ENCODE data around the gene TSHZ2.

The TSHZ2 gene

DNA sequence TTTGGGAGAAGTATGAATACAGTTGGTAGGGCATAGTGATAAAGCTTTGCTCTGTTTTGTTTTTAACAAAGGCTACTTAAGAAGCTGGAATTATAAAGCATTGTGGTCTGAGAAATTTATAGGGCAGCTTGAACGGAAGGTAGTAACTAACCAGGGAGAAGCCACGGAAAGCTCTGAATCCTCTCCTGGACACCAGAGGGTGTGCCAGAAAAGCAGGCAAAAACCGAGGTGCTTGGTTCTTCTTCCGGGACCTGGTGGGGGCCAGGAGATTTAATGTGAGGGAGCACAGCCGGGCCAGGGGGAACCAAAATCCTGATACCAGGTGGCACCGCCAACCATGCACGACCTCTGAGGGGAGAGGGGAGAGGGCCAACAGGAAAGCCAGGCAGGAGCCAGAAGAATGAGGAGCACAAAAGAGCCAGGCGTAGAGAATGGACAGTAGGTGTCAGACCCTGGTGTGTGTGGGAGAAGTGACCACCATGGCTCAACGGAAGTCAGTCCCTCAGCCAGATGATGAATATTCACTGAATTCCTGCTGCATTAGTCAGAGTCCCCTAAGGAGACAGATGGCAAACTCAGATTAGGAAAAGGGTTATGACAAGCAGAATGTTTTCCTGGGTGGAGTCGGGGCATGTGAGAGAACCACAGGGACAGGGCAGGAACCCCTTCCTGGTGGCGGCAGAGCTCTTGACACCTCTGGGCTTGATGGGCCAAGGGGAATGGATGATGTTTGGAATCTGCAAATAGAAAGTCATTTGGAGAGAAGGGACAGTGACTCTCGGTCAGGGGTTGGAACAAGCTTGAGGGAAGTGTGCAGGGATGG, 359.2 kb downstream of the TSHZ2 start:
- H3K27ac ChIP-seq: no peak overlapping the region
- TF ChIP-seq CTCF (conservative IDR thresholded peaks at IDR 0.05): no peak
- no peak for TF ChIP-seq ZFX (IDR thresholded peaks at IDR 0.05)

- TF ChIP-seq ZFX (IDR thresholded peaks at IDR 0.05): no peak
- TF ChIP-seq CTCF (conservative IDR thresholded peaks at IDR 0.05): no peak
- no peak overlapping the region for H3K27ac ChIP-seq
These were observed 360.1 kb downstream of the TSHZ2 start for GRCh38 chr20:53332022-53332837.

DNA sequence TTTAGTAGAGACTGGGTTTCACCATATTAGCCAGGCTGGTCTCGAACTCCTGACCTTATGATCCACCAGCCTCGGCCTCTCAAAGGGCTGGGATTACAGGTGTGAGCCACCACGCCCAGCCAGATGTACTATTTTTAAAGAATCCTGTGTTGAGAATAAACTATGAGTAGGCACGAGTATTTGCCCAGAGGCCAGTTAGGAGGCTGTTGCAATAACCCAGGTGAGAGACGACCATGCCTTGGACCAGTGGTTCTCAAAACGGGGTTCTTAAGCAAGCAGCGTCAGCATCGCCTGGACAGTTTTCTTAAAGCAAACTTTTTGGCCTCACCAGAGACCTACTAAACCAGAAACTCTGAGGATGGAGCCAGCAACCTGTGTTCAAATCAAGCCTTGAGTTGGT, 362.7 kb downstream of the TSHZ2 start:
- H3K27ac ChIP-seq: no peak overlapping the region
- TF ChIP-seq ZFX (IDR thresholded peaks at IDR 0.05) (no peak), CTCF (conservative IDR thresholded peaks at IDR 0.05) (no peak)

GRCh38 chr20:53335555-53335954, 363.4 kb downstream of the TSHZ2 start:
- no peak overlapping the region for H3K27ac ChIP-seq
- TF ChIP-seq ZFX (IDR thresholded peaks at IDR 0.05): no peak
- TF ChIP-seq CTCF (conservative IDR thresholded peaks at IDR 0.05): no peak

- H3K27ac ChIP-seq: no peak overlapping the region
- TF ChIP-seq ZFX (IDR thresholded peaks at IDR 0.05): no peak
- peak; percentile 25 for TF ChIP-seq CTCF (conservative IDR thresholded peaks at IDR 0.05)
These were observed 364.7 kb downstream of the TSHZ2 start for GRCh38 chr20:53336892-53337291.

DNA sequence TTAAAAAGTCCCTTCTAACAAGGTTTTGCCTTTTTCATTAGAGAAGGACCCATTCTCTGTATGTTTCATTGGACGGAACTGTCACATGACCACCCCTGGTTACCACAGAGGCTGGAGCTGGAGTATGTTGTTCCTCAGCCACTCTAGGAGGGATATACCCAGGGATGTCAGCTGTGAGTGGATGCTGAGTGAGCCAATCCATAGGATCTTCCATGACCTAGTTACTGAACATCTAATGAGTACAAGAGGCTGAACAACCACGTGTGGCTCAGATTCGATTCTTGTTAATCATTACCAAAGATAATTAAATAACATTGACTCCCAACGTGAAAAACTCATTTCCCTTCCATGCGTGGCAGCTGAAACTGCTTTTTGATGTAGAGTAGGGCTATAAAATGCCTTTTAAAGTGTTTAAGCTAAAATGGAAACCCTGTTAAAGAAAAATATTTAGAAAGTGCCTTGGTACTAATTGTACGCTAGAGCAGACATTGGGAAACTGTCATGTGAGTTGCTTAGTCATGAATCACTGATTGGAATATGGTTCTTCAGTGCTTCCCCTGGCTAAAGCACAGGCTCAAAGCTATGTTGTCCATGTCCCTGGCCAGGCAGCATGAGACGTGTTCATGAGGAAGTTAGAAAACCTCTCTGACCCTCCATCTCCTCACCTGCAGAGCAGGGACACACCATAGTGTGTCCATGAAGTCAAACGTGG, 365.4 kb downstream of the TSHZ2 start:
- H3K27ac ChIP-seq: no peak overlapping the region
- TF ChIP-seq ZFX (IDR thresholded peaks at IDR 0.05): no peak
- no peak for TF ChIP-seq CTCF (conservative IDR thresholded peaks at IDR 0.05)

All from C4-2B (cell line).